ENCODE results near the gene CAMKMT.

The CAMKMT gene

GRCh38 chr2:44638649-44639048 lies 276.9 kb downstream of the CAMKMT start:
- no peak overlapping the region for H3K4me3 ChIP-seq (ENCODE audit: low read depth, low read length)

GRCh38 chr2:44639399-44639798 lies 277.7 kb downstream of the CAMKMT start:
- H3K4me3 ChIP-seq (ENCODE audit: low read depth, low read length), result no peak overlapping the region

GRCh38 chr2:44642123-44642857 lies 280.5 kb downstream of the CAMKMT start:
- no peak overlapping the region for H3K4me3 ChIP-seq (ENCODE audit: low read depth, low read length)

- H3K4me3 ChIP-seq (ENCODE audit: low read depth, low read length), result no peak overlapping the region
Measured at GRCh38 chr2:44645937-44646336, 284.2 kb downstream of the CAMKMT start.

GRCh38 chr2:44649381-44649780 lies 287.6 kb downstream of the CAMKMT start:
- H3K4me3 ChIP-seq (ENCODE audit: low read depth, low read length), result no peak overlapping the region

- no peak overlapping the region for H3K4me3 ChIP-seq (ENCODE audit: low read depth, low read length)
Measured at GRCh38 chr2:44650796-44651195, 289.0 kb downstream of the CAMKMT start.

- no peak overlapping the region for H3K4me3 ChIP-seq (ENCODE audit: low read depth, low read length)
Measured at GRCh38 chr2:44651974-44652373, 290.2 kb downstream of the CAMKMT start.

GRCh38 chr2:44652701-44653100 lies 291.0 kb downstream of the CAMKMT start:
- no peak overlapping the region for H3K4me3 ChIP-seq (ENCODE audit: low read depth, low read length)

- H3K4me3 ChIP-seq (ENCODE audit: low read depth, low read length), result no peak overlapping the region
Measured at GRCh38 chr2:44655401-44655864, 293.7 kb downstream of the CAMKMT start.

- H3K4me3 ChIP-seq (ENCODE audit: low read depth, low read length), result no peak overlapping the region
Measured at GRCh38 chr2:44656460-44656859, 294.7 kb downstream of the CAMKMT start.

GRCh38 chr2:44663471-44664073 lies 301.8 kb downstream of the CAMKMT start:
- H3K4me3 ChIP-seq (ENCODE audit: low read depth, low read length), result no peak overlapping the region

GRCh38 chr2:44668336-44668735 lies 306.6 kb downstream of the CAMKMT start:
- H3K4me3 ChIP-seq (ENCODE audit: low read depth, low read length), result no peak overlapping the region

GRCh38 chr2:44671276-44671675 lies 309.5 kb downstream of the CAMKMT start:
- no peak overlapping the region for H3K4me3 ChIP-seq (ENCODE audit: low read depth, low read length)

GRCh38 chr2:44671916-44672315 lies 310.2 kb downstream of the CAMKMT start:
- H3K4me3 ChIP-seq (ENCODE audit: low read depth, low read length), result no peak overlapping the region

- no peak overlapping the region for H3K4me3 ChIP-seq (ENCODE audit: low read depth, low read length)
Measured at GRCh38 chr2:44672431-44672830, 310.7 kb downstream of the CAMKMT start.

GRCh38 chr2:44674473-44675284 lies 312.9 kb downstream of the CAMKMT start:
- no peak overlapping the region for H3K4me3 ChIP-seq (ENCODE audit: low read depth, low read length)

GRCh38 chr2:44676379-44676778 lies 314.6 kb downstream of the CAMKMT start:
- no peak overlapping the region for H3K4me3 ChIP-seq (ENCODE audit: low read depth, low read length)

GRCh38 chr2:44679584-44679983 lies 317.8 kb downstream of the CAMKMT start:
- no peak overlapping the region for H3K4me3 ChIP-seq (ENCODE audit: low read depth, low read length)

- H3K4me3 ChIP-seq (ENCODE audit: low read depth, low read length), result no peak overlapping the region
Measured at GRCh38 chr2:44679990-44680389, 318.2 kb downstream of the CAMKMT start.

GRCh38 chr2:44680424-44680971 lies 318.8 kb downstream of the CAMKMT start:
- H3K4me3 ChIP-seq (ENCODE audit: low read depth, low read length), result no peak overlapping the region

- no peak overlapping the region for H3K4me3 ChIP-seq (ENCODE audit: low read depth, low read length)
Measured at GRCh38 chr2:44680983-44681531, 319.3 kb downstream of the CAMKMT start.
